HG02798 (cell line): ENCODE measurements around the gene MEF2C.

Experiments used
- ATAC-seq: cut with Tn5 transposase; IDR thresholded peaks from one replicate; pipeline ENCODE4 v1.9.1; 2021; ENCODE audit warnings: mild to moderate bottlenecking; ENCODE audit not compliant: unreplicated experiment, poor library complexity

MEF2C gene

GRCh38 chr5:88833371-88834130 lies 49.4 kb downstream of the MEF2C start:
- ATAC-seq: peak; percentile 44

GRCh38 chr5:88831816-88832215 lies 51.2 kb downstream of the MEF2C start:
- no peak for ATAC-seq

DNA sequence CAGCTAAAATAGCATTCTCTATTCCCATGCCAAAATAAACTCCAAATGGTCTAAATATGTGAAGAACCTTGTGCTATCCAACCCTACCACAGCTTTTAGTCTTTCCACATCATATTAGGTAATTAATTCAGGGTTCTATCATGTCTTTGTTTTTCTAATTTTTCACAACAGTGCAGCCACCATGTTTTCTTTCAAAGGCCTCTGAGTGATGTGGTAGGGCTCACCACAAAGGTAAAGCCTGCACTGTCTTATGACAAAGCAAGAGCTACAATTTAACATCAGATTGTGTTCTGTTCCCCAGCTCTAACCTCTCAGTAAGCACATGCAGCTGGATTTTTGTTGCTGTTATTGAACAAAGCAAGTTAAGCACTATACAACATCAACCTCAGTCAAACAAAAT lies 52.4 kb downstream of the MEF2C start:
- ATAC-seq: peak; percentile 27

DNA sequence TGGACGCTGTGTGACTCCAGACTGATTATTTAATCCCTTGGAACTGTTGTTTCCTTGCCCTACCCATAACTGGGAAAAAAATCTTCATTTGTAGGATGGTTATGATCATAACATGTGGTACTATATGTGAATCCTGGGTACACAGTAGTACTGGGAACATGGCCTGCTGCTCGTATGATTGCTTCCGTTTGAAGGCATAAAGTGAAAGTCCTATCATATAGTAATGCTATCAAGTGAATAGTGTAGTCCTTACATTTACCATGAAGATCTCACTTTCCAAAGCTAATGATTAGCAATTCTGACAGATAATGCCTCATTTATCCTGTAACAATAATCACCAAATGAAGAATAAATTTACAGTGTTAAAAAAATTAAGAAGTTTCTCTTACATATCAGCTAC lies 53.2 kb downstream of the MEF2C start:
- no peak for ATAC-seq

DNA sequence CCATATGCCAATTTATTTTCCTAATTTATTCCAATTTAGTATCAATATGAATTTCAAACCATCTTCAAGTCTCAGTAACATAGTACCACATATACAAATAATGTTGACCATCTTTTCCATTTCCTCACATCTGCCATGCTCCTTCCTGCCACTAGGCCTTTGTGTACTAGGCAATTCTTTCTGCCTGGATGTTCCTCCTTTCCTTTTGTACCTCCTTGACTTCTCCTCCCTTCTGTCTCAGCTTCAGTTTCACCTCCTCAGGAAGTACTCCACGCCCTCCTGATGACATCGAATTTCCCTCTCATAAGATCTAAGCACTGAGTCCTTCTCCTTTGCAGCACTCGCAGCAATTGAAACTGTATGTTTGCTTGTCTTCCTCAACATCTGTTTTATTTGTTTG lies 53.9 kb downstream of the MEF2C start:
- no peak for ATAC-seq

GRCh38 chr5:88827997-88828396 lies 55.0 kb downstream of the MEF2C start:
- no peak for ATAC-seq

DNA sequence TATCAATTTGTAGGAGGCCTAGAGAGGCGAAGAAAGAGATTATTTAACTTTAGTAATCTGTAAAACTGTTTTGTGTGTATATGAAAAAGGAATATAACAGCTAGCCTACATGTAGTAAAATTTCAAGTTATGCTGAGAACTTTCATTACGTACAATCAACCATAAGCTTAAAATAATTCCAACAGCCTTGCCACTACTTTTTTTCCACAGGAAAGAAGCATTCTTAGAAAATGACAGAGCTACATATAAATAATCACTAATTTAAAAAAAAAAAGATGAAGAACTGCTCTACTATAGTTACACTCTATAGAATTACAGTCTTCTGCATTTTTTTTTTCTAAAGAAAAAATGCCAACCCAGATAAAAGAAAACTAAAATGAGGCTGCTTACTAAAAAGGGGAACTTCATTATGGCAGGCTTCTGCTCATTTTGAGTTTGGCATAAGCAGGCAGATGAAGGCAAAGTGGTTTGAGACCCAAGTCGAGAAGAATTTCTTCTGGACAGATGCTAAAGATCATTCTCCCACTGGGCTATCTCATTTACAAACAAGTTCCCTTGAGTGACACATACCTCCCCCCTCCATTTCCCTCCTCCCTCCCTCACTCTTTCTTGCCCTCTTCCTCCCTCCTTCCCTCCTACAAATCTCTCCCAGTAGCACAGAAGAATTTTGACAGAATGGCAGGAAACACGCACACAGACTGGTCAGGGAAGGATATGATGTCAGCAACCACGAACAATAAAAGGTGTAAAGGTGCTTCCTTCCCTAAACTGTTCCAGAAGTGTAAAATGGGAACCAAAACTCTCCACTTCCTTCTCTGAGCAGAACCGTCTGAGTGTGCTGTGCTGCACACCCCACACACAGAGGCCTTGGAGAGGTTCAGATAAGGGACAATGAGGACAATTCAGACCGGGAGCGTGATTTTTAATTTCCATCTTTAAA lies 56.1 kb downstream of the MEF2C start:
- ATAC-seq: peak; percentile 56

GRCh38 chr5:88825584-88826315 lies 57.2 kb downstream of the MEF2C start:
- no peak for ATAC-seq

DNA sequence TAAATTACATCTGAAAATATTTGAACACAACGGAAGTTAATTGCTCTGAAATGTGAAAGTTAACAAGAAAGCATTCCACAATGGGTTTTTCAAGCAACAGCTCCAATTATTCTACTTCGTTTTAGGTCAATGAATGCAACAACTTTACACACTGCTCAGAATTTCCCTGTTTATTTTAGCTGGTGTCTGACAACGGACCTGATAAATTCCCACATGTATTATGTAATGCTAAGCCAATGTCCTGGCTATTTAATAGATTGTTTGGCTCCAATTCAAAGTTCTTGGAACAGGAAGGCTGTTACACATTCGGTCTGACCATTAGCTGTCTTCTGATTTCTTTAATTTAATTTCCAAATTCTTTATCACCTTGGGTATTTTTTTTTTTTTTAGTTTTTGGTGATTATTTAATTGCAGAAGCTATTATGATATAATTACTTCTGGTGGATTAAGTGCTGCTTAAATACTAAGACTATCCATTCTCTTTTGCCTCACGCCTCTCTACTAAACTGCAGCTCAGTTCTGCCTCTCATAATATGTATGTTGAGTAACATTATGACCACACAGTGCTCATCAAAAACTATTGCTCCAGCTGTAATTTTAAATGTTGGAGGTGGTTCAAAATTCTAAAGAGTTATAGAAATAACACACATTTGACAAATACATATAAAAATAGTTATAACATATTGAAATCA lies 57.9 kb downstream of the MEF2C start:
- ATAC-seq: no peak

- ATAC-seq: no peak
These were observed 58.8 kb downstream of the MEF2C start for GRCh38 chr5:88824141-88824540.

- no peak for ATAC-seq
These were observed 59.8 kb downstream of the MEF2C start for GRCh38 chr5:88823201-88823600.

- no peak for ATAC-seq
These were observed 61.8 kb downstream of the MEF2C start for GRCh38 chr5:88821161-88821560.

- peak; percentile 27 for ATAC-seq
These were observed 62.4 kb downstream of the MEF2C start for GRCh38 chr5:88820581-88820980.

DNA sequence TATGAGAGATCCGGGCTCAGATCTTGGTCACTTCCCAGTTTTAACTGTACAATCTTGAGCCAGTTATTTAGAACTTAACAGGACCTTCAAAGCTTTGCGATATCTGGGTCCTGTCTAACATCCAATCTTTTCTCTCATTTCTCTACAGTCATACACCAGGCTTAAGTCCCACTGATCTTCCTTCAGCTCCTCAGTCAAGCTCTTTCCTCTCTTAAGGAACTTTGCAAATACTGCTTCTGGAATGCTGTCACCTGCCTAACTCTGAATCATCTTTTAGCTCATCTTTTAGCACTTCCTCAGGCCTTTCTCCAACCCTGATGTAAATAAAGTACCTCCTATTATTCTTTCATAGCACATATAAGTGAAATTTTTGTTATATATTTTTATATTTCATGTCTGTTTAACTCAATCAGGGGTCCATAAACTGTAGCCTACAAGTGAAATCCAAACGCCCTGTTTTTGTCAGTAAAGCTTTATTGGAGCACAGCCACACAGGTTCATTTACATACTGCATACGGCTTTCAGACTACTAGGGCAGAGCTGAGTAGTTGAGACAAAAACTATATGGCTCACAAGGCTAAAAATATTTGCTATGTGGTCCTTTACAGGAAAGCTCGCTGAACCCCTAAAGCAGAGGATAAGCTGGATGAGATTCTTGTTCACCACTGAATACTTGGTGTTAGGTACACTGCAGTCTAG lies 63.5 kb downstream of the MEF2C start:
- peak; percentile 38 for ATAC-seq

DNA sequence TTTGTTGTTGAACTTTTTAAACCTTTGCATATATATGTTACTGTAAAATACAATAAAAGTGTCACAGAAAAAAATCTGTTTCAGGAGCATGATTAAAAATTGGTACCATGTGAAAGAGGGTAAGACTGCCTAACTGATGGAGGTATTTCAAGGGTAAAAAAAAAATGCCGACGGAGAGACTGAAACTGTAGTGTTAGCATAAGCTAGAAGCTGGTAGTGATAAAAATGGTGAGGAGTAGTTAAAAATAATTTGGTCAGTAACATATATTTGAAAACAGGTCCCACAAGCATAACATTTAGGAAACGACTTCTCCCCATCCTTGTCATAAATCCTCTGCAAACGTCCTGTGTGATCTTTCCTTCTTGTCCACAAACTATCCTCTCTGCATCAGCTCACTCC lies 64.7 kb downstream of the MEF2C start:
- peak; percentile 23 for ATAC-seq

DNA sequence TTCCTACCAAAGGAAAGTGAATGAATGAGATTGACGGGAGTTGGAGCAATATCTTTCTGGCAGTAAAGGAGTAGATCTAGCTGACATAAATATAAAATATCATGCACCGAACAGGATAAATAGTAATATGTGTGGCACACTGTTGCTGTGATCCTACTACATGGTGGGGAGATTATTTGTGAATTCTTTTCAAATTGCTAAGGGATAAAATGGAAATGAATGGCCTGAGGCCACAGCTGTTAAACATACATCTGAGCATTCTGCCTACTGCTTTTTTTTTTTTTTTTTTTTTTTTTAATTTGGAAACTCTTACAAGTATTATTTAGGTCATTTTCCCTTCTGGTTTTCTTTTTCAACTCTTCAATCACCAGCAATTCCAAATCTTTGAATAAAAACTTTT lies 66.8 kb downstream of the MEF2C start:
- ATAC-seq: no peak

DNA sequence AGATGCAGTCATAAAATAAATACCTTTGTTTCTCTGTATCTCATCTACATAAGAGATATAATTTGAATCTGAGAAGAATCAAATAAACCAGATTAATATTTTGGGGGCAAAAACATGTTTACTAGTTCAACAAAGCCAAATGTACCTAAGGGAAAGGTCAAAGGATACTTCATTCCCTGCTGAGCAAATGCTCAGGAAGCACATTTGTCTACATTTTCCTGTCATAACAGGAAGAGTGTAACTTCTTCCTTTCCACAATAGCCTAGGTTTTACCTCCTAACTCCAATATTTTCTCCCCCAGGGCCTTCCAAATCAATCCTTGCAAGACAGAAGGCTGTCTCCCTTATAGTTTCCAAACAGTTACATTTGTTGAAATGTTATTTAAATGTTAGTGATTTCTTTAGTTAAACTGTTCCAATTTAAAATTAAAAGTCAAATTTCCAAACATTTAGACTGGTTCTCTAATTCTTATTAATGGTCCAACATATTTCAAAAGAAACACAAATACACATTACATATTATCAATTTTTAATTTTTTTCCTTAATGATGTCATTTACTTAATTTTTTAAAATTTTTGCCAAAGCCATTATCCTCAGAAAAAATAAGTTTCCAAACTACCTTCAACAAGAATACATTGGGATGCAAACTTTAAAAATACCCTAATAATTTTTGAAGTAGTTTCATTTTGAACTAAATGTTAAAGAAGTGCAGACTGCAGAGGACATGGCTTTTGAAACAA lies 67.8 kb downstream of the MEF2C start:
- no peak for ATAC-seq

GRCh38 chr5:88813805-88814575 lies 69.0 kb downstream of the MEF2C start:
- no peak for ATAC-seq
